GM23248 (cell line): ENCODE measurements around the gene VRTN.

Experiments used
- EZH2 ChIP-seq: fragments of 200-600 bp; sonication (generic); IDR thresholded peaks from 2 replicates; pipeline ENCODE4 v1.6.1; 2018; ENCODE audit warnings: antibody characterized with exemption, mild to moderate bottlenecking; ENCODE audit not compliant: insufficient read depth, poor library complexity, severe bottlenecking
- EZH2phosphoT487 ChIP-seq: fragments of 200-600 bp; sonication (generic); IDR thresholded peaks from 2 replicates; pipeline ENCODE4 v1.6.1; 2018; ENCODE audit warnings: antibody characterized with exemption, moderate library complexity, mild to moderate bottlenecking, low read depth; ENCODE audit not compliant: insufficient read depth

- TF ChIP-seq EZH2 (no peak), EZH2phosphoT487 (no peak)
Observed at GRCh38 chr14:74314576-74314975, 33.7 kb upstream of the VRTN start.
